NCI-H187 treated with DMSO at 0.1 percent for 48 hours (cell line): ENCODE data around the gene SFMBT1.

Experiments used
- DNase-seq: peaks from one replicate; lab custom pipeline; 2025; lab: John Stamatoyannopoulos, UW

Gene SFMBT1

DNA sequence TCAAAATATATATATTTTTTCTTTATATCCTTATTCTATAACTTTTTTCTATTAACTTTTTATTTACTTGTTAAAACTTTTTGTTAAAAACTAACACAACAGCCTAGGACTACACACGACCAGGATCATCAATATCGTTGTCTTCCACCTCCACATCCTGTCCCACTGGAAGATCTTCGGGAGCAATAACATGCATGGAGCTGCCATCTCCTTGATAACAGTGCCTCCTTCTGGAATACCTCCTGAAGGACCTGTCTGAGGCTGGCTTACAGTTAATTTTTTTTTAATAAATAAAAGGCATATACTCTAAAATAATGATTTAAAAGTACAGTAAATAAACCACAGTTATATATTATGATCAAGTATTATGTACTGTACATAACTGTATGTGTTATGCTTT lies 58.9 kb downstream of the SFMBT1 start:
- DNase-seq = no peak

DNA sequence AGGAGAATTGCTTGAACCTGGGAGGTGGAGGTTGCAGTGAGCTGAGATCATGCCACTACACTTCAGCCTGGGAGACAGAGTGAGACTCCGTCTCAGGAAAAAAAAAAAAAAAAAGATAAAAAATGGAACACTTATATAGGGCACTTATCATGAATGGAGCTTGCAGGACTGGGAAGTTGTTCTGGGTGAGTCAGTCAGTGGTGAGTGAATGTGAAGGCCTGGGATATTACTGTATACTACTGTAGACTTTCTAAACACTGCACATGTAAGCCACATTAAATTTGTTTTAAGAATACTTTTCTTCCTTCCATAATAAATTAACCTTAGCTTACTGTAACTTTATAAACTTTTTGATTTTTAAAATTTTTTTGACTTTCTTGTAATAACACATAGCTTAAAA lies 59.8 kb downstream of the SFMBT1 start:
- DNase-seq = no peak

DNA sequence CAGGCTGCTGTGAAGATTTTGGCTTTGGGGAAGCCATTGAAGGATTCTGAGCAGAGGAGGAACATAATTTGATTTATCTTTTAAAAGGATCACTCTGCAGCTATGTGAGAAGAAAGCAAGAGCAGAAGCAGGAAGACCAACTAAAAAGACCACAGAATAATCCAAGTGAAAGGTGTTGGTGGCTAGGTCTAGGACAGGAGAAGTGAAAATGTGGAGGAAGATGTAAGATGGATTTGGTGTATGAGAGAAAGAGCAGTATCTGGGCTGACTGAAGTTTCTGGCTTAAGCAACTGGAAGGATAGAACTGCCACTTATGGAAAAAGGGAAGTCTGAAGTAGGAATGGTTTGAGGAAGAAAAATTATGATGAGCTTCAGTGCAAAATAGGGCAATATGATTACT lies 62.0 kb downstream of the SFMBT1 start:
- DNase-seq = no peak

DNA sequence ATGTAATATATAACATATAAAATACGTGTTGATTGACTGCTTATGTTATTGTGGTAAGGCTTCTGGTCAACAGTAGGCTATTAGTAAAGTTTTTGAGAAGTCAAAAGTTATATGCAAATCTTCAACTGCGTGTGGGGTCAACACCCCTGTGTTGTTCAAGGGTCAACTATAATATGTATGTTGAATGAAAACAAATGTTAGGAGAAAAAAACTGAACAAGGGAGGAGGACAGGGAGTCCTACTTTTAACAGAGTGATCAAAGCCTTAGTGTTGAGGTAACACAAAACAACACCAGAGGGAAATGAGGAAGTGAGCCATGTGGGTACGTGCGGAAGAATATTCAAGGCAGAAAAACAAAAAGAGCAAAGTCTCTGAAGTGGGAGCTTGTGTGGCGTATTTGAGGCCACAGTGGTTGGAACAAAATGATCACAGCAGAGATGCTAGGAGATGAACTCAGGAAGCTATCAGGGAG lies 62.5 kb downstream of the SFMBT1 start:
- no peak for DNase-seq

DNA sequence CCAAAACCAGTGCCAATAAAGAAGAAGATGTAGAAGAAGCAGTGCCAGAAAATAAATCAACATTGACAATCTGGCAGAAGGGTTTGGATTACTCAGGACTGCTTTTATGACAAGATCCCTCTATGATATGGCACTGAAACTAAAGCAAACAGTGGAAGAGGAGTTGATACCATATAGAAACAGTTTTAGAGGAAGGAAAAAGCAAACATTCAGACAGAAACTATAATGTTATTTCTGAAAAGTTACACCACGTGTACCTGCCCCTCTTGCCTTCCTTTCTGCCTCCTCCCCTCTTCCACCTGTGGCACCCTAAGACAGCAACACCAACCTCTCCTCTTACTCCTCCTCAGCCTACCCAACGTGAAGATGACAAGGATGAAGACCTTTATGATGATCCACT lies 63.0 kb downstream of the SFMBT1 start:
- DNase-seq = no peak

DNA sequence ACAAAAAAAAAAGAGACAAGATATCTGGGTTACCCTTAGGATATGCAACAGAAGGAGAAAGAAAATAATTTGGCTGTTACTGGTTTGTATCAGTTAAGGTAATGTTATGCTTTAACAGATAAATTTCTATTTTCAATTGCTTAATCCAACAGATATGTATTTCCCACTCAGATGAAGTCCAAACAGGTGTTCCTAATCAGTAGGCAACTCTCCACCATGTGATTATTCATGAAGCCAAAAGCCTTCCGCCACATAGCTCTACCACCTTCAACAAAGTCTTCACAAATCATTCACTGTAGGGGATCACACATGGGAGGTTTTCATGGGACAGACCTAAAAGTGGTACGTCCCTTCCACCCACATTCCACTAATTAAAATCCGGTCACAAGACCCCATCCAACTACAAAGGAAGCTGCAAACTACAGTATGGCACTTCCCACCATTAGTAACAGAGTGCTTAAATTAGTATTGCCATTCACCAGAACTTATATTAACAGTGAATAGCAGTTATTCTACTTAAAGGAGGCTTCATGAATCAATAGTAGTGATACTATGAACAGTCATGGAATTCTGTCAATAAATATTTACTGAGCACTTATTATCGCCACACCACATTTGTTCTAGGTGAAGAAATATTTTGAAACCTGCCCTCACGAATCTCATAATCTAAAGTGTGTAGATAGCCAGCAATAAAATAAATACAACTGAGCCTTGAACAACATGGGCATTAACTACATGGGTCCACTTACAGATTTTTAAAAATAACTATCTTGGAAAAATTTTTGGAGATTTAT lies 66.5 kb downstream of the SFMBT1 start:
- no peak for DNase-seq

DNA sequence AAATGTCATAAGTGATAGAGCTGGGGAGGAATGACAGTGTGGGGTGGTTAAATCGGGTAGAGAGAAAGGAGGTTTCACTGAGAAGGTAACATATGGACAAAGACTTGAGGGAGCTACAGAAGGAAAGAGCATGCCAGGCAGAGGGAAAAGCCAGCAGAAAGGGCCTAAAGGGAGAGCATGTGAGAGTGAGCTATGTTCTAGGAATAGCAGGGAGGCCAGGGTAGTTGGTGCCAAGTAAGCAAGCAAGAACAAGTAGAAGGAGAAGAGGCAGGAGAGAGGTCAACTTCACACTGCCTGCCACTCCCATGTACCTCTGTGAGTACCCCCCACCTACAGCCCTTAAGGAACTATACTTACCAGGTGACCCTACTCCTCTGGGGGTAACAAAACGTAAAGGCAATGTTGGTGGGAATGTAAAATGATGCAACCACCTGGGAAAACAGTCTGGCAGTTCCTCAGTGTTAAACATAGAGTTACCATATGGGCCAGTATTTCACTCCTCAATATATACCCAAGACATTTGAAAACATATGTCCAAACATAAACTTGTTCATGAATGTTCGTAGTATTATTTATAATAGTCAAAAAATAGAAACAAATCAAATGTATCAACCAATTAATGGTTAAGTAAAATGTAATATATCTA lies 67.6 kb downstream of the SFMBT1 start:
- DNase-seq = no peak

DNA sequence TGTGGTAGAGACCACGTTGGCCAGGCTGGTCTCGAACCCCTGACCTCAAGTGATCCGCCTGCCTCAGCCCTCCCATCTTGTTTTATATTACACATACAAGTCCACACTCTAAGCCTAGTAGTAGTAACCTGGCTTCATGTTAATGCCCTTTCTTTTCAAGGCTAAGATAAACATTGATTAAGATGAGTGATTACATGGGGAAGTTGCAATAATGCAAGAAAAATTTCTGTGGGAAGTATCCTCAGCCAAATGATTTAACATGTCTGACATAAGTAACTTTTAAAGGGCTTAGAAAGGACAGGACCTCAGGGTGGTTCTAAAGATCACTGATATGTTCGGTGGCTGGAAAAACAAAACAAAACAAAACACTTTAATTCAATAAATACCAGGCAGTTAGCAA lies 72.1 kb downstream of the SFMBT1 start:
- DNase-seq = no peak

DNA sequence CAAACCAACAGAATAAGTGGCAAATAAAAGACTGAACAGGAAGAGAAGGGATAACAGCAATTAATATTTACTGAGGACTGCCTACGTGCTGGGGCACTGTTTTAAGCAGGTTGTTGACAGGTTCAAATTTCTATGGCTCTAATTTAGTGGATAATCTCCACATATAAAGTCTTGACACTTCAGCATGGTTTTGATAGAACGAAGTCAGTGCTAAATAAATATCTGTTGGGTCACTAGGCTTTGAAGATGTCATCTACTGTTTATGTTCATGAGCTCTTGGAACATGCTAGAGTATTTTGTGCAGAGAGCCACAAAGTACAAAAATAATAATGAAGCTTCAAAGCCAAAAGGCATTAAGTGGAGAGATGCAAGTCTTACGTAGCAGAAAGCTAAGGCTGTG lies 74.0 kb downstream of the SFMBT1 start:
- DNase-seq = no peak

DNA sequence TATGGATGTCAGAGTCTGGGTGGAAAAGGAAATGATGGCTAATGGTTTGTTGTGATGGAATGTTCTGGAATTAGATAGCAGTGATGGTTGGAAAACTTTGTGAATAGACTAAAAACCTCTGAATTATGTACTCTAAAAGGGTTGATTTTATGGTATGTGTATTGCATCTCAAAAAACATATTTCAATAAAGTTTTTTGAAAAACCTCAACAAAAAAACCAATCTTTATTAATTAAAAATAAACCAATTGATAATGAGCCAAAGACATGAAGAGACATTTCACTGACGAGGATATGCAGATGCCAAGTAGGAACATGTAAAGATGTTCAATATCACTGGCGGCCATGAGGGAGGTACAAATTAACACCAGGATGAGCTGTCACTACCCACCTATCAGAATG lies 78.5 kb downstream of the SFMBT1 start:
- DNase-seq = no peak

DNA sequence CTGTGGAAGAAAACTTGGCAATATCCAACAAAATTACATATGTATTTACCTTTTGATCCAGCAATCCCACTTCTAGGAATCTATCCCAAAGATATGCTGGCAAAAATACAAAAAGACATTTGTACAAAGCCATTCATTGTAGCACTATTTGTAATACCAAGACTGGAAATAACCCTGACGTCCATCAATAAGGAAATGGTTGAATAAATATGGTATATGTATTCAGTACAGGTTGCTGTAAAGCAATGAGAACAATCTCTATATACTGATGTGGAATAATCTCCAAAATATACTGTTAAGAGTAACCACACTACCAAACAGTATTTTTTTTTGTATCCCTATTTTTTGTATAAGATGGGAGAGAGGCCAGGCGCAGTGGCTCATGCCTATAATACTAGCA lies 83.7 kb downstream of the SFMBT1 start:
- no peak for DNase-seq

DNA sequence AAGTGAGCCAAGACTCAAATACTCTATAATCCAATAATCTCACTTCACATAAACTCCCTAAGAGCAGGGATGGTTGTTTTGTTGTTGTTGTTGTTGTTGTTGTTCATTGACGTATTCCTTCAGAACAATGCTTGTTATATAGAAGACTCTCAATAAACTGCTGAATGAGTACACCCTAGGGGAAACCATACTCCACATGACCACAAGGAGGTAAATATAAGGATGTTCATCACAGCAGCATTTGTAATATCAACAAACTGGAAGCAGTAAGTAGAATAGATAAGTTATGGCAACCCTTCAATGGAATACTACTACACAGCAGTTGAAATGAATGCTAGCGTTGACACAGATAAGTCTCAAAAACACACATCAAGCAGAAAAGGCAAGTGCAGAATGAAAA lies 86.1 kb downstream of the SFMBT1 start:
- no peak for DNase-seq

DNA sequence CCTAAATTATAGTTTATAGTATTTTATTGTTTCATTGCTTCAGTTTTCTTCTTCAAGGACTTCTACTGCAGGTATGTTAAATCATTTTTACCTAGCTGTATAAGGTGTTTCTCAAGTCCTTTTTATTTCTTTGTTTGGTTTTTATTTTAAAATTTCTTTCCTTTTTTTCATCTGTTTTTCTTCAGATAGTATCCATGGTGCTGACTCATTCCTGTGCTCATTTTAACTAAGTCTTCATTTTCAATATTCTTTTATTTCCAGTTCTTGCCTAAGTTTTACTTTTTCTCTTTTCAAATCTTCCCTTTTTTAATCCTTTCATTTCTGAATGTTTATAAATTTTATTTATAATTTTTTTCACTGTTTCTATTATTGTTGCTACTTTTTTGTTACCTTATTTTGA lies 106.3 kb downstream of the SFMBT1 start:
- no peak for DNase-seq

DNA sequence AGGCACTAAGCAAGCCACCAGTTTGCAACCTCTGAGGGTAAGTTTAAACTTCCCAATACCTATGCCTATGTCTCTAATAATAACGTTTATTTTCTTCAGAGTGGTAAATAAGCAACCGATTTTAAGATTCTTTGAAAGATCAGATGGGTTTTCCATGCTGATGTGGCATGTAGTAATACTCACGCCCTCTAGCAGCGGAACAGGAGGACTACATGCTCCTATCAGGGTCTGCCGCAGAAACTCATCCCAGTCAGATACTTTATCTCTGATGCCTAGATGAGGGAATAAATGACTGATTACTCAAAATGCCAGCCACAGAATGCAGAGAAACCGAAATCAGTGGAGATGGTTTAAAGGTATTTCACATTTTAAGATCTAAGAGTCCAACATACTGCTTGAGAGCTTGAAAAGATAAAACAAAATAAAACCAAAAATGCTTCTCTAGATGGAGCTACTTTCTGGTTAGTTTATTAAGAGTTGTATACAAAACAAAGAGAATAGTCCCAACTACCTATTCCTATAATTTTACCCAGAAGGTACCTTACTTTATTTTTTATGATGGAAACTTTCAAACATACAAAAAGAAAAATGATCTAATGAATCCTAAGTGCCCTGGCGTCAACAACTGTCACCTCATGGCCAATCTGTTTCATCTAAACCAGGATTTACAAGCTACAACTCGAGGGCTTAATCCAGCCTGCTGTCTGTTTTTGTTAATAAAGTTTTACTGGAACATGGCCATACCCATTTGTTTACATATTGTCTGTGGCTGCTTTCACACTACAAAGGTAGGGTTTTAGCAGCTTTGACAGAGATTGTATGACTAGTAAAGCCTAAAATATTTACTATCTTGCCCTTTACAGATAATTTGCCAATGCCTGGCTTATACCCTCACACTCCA lies 111.0 kb downstream of the SFMBT1 start:
- no peak for DNase-seq

DNA sequence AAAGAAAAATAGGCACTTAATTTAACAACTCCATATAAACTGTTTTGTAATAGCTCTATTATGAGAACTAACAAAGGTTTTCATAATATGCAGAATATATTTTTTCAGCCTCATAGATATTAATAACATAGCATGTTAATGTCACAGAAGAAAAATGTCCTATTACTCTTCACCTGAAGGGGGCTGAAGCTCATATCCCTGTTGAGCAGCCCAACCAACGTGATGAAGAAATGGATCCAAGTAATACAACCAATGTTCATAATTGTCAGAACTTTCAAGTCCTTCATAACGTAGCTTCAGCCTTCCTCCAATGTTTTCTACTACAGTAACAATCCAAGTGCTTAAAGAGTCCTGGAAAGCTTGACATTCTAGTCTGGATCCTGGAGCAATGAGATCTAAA lies 114.0 kb downstream of the SFMBT1 start:
- no peak for DNase-seq

DNA sequence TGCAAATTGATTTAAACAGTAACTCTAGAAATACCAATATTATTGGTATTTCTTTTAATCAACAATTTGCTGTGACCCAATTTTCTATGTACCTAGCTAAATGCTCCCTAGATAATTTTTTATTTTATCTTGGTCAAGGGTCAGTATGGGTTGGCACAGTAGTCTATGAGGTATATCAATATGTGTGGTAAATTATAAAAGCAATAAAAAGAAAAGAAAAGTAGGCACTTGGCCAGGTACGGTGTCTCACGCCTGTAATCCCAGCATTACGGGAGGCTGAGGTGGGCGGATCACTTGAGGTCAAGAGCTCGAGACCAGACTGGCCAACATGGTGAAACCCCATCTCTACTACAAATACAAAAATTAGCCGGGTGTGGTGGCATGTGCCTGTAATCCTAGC lies 114.5 kb downstream of the SFMBT1 start:
- no peak for DNase-seq

DNA sequence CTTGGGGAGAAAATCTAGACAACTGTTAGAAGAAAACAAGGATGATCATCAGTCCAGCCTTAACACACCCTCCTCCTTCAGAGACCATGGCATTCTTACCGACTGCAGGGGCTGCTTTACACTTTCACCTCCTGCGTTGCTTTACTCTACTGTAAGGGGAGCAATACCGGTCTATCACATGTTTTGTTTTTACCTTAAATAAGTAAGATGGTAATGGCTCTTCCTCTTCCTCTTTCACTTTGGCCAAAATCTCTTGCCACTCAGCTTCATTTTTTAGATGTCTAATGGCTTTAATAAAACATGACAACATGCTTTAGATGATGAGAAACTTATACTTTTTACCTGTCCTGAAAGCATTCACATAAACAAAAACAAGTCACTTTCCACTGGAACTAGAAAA lies 115.1 kb downstream of the SFMBT1 start:
- DNase-seq = no peak

DNA sequence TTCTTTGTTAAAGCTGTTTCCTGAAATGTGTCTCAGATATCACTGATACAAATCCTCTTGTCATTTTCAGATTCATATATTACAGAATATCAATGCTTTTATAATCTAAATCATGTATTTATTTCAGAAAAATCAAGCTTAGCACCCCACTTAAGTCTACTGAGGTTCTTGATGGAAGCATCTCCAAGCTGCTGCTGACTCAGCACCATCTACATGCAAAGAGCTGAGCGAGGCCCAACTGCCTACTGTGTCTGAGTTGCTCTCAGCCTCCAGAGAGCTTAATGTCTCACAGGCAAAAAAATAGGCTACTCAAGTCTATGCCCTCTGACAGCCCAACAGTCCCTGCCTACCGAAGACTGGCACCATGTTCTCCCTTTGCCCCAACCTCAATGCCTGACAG lies 119.3 kb downstream of the SFMBT1 start:
- no peak for DNase-seq

DNA sequence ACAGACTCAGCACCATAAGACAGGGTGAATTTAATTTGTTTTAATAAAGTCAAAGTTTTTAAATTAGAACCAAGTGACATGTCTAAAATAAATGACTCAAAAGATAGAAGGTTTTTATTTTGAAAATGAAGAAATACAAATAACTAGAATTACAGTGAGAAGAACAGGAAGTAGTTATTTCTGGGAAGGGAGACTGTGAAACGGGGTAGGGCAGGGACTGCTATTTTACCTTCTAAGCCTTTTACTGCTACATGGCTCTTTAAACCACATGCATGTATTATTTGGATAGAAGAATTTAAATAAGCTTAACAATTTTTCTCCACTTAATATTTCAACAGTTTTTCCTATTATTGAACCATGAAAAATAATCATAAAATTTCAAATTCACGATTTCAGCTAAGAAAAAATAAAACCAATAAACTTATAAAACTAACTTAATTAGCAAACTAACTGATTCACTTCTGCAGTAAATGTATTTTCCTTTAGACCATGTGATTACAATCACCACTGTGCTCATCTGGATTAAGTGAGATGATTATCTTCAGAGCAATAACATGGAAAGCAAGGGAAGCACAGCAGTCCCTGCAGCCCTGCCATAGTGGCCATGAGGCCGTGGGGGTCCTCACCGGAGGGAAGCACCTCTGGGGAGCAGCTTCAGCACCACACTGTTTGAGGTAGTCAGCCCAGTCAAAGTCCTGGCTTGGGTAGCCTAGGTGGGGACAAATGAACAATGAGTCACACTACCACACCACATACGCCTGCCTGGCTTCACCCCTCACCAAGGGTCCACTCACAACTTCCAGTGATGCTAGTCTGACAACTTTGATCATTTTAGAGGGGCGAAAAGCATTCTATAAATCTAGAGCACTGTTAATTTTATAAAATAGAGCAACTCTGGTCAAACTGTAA lies 120.2 kb downstream of the SFMBT1 start:
- no peak for DNase-seq

DNA sequence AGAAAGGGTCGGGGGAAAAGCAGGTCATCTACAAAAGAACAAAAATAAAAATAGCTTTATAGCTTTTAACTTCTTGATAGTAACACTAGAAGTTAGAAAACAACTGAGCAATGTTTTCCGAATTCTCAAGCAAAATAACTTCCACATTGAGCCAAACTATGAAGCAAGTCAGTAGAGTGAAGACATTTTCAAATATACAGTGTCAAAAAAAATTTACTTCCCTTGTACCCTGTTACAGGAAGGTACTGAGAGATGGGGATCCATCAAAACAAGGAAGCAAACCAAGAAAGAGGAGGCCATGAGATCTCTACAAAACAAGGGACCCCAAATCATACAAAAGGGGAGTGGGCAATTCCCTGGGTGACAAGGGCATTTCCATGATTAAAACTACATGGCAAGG lies 121.9 kb downstream of the SFMBT1 start:
- DNase-seq = no peak

DNA sequence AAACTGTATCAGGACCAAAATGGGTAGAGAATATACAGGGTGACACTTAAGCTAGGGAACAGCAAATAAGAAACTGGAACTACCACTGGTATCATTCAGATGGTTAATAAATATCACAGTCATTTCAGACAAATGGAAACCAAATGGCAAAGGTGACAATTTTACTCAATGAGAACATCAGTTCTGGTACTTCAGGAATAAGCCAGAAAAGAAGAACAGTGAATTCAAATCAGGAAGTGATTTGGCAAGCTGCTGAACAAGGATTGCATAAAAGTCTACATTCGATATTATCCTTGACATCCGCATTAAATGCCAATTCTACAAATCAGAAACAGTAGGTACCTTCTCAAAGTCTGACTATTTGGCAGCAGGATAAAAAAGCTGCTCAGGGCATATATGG lies 125.0 kb downstream of the SFMBT1 start:
- DNase-seq = no peak

DNA sequence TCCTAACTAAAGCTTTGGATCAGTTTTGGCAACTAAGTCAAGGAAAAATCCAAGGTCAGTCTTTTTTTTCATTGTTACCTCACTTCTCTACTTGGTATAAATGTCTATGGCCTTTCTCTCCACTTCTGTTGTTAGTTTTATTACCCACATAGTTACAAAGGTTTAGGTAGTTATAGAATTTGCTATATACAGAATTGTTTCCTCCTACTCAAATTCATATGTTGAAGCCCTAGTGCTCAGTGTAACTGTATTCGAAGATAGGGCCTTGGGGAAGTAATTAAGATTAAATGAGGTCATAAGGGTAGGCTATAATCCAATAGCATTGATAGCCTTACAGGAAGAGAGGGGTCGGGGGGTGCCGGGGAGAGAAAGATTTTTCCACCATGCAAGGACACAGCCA lies 128.8 kb downstream of the SFMBT1 start:
- no peak for DNase-seq
